ENCODE measurements around the gene FAM20C.

FAM20C gene

GRCh38 chr7:272631-273030 lies 80.3 kb downstream of the FAM20C start:
- DNase-seq (ENCODE audit: low read depth in 2 of 2), result no peak

GRCh38 chr7:273327-273726 lies 81.0 kb downstream of the FAM20C start:
- no peak for DNase-seq (ENCODE audit: low read depth in 2 of 2)

- no peak for DNase-seq (ENCODE audit: low read depth in 2 of 2)
These were observed 81.9 kb downstream of the FAM20C start for GRCh38 chr7:274266-274665.

DNA sequence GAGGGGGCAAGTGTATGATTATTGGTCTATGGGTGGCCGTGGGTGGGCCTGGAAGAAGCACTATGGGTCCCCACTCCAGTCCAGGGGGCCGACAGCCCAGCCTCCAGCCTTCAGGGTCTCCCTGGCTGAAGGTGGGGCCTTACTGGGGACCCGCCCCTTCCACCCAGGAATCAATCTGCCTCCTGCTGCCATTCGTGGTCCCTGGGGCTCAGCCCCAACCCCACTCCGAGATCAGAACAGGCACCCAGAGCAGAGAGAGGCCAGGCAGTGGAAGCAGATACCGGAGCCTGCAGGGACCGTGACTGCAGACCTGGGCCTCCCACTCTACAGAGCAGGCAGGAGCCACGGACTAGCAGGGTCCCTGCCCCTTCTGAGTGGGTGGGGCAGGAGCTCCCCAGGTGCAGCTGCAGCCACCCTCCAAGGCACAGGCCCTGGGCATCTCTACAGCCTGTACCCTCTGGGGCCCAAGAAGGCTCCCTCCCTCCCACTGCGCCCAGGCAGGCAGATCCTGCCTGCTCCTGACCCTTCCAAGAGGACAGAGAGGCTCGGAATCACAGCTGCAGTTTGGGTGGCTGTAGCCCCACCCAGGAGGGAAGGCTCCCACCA lies 84.0 kb downstream of the FAM20C start:
- no peak for DNase-seq (ENCODE audit: low read depth in 2 of 2)

GRCh38 chr7:277228-277627 lies 84.9 kb downstream of the FAM20C start:
- DNase-seq (ENCODE audit: low read depth in 2 of 2), result no peak

DNA sequence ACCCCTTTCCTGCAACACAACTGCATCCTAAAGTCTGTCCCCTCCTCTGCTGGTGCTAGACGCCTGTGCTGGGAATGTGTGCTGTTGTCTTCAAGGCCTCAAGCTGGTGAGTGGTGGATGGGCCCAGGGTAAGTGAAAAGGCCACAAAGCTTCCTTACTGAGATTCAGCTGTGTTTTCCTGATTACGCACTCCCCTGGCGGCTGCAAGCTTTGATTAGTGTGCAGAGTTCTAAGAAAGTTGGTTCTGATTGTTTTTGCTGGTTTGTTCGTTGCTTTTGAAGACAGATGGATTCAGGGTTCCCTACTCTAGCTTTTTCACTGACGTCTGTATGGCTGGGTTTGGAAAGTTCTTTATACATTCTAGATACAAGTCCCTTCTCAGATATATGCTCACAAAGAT lies 85.7 kb downstream of the FAM20C start:
- no peak for DNase-seq (ENCODE audit: low read depth in 2 of 2)

GRCh38 chr7:279821-280220 lies 87.5 kb downstream of the FAM20C start:
- no peak for DNase-seq (ENCODE audit: low read depth in 2 of 2)

- no peak for DNase-seq (ENCODE audit: low read depth in 2 of 2)
These were observed 88.1 kb downstream of the FAM20C start for GRCh38 chr7:280461-280860.

DNA sequence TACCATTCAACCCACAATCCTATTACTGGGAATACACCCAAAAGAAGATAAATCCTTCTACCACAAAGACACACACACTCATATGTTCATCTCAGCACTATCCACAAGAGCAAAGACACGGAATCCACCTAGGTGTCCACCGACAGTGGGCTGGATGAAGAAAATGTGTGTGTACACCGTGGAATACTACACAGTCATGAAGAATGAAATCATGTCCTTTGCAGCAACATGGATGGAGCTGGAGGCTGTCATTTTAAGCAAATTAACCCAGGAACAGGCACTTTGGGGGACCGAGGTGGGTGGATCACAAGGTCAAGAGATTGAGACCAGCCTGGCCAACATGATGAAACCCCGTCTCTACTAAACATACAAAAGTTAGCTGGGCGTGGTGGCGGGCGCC lies 89.3 kb downstream of the FAM20C start:
- DNase-seq (ENCODE audit: low read depth in 2 of 2), result no peak

GRCh38 chr7:282621-283020 lies 90.2 kb downstream of the FAM20C start:
- no peak for DNase-seq (ENCODE audit: low read depth in 2 of 2)

- DNase-seq (ENCODE audit: low read depth in 2 of 2), result no peak
These were observed 92.7 kb downstream of the FAM20C start for GRCh38 chr7:284762-285722.

DNA sequence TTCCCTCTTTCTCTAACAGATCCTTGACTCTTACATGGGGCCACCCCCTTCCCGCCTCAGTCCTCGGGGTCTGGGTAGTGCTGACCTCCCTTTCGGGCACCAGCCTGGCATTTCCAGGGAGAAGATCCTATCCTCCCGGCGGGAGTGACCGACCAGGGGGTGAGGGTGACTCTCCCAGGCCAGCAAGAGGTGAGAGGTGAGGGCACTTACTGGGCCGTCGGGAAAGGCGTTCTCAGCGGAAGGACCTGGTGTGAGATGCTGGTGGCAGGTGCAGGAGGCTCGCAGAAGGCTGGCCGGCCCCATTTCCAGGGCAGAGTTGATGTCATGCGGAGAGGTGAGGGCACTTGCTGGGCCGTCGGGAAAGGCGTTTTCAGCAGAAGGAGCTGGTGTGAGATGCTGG lies 93.4 kb downstream of the FAM20C start:
- DNase-seq (ENCODE audit: low read depth in 2 of 2), result no peak

- DNase-seq (ENCODE audit: low read depth in 2 of 2), result no peak
These were observed 93.9 kb downstream of the FAM20C start for GRCh38 chr7:286266-286665.

DNA sequence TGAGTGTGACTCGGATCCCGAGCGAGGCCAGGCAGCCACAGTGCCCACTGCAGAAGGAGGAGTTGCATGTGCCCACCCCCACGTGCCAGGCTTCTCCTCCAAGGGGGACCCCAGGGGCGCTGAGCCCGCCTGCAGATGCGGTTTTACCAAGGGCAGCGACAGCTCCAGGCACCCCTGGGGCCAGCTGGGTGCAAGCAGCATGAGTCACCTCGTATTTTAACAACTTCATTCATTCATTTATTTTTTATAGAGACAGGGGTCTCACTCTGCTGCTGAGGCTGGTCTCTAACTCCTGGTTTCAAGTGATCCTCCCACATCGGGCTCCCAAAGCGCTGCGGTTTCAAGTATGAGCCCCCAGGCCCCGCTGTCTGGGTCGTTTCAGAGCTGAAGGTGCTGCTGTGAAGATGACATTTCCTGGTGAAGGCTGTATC lies 96.3 kb downstream of the FAM20C start:
- no peak for DNase-seq (ENCODE audit: low read depth in 2 of 2)

DNA sequence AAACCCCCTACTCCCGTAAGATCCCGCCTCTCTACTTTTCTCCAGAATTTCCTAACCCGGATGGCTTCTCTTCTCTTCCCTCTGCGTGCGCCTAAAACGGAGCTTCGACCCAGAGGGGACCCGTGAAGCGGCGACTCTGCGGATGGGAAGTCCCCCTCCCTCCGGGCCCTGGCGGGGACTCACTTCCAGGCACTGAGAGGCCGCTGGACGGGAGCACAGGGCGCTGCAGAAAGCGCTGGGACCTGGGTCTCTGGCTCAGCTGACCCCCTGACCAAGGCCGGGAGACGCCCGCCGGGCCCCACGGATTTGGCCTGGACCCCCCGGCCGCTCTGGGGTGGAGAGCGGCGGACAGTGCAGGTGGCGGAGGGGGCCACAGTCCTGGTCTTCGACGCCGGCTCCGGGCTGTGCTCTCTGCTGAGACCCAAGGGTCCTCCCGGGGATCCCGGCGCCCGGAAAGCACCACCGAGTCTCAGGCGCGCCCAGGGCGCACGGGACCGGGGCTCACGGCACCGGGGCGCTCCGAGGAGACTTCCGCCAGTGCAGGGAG lies 96.9 kb downstream of the FAM20C start:
- DNase-seq (ENCODE audit: low read depth in 2 of 2), result no peak

DNA sequence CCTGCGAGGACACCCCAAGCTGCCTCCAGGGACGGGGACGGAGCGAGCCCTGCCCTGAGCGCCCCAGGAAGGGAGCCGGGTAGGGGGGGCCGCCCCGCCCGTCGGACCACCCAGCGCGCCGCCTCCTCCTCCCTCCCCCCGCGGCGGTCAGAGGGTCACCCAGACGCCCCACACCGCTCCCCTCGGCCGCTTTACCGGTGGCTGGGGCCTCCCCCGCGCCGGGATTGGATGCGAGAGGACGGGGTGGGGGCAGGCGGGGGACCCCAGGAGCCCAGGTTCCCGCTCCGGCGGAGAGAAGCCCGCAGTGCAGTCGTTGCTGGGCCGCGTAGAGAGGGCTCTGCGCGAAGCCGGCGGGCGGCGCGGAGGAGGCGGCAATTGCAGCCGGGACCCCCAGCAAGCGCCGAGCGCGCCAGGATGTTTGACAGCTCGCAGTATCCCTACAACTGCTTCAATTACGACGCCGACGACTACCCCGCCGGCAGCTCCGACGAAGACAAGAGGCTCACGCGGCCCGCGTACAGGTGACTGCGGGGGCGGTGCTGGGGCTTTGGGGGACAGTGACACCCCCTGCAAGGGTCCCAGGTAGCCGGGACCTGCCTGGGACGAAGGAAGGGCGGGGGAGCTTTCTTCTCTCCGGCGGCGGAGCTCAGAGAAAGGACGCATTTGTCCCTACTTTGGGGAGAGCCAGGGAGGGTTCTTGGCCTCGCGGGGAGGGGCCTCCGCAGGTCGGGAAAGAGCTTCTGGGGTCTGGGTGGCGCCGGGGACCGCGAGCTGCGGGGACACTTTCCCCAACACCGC lies 97.6 kb downstream of the FAM20C start, which contains the start of gene FOXL3:
Gene FOXL3 (plus strand): TSS at position 415 of the 798 bp plus-strand sequence. CDS start 0 bp downstream, at position 415.
- no peak for DNase-seq (ENCODE audit: low read depth in 2 of 2)

DNA sequence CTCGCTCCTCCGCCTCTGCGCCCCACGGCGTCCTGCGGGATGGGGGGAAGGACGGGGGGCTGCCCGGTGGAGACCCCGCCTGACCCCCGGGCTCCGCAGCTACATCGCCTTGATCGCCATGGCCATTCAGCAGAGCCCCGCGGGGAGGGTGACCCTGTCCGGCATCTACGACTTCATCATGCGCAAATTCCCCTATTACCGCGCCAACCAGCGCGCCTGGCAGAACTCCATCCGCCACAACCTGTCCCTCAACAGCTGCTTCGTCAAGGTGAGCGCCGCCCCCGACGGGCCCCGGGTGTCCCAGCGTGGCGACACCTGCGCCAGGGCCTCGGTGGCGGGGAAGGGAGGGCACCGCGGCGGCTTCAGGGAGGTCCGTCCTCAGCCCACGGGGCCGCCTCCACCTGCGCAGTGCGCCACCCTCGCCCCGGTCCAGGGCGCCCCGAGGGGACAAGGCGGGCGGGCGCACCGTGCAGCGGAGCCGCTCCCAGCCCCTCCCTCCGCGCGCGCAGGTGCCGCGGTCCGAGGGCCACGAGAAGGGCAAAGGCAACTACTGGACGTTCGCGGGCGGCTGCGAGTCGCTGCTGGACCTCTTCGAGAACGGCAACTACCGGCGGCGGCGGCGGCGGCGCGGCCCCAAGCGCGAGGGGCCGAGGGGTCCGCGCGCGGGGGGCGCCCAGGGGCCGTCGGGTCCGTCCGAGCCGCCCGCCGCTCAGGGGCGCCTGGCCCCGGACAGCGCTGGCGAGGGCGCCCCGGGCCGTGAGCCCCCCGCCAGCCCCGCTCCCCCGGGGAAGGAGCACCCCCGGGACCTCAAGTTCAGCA lies 98.4 kb downstream of the FAM20C start:
- DNase-seq (ENCODE audit: low read depth in 2 of 2), result no peak

- DNase-seq (ENCODE audit: low read depth in 2 of 2), result no peak
These were observed 99.2 kb downstream of the FAM20C start for GRCh38 chr7:291373-292092.

DNA sequence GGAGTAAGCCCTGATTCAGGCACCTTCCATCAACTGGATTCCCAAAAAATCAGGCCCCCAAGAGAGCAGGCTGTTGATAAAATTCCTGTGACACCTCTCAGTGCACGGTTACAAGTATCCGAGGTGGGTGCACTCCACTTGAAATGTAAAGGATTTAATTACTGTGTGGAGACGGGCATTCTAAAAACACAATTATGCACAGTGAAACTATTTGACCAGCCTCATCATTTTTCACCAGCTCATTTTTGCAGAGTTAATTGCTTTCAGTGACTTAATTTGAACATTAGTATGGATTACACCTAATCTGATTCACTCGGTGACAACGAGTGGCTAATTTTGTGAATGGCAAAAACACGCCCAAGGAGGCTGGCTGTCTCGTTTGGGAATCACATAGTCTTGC lies 99.9 kb downstream of the FAM20C start:
- DNase-seq (ENCODE audit: low read depth in 2 of 2), result no peak

DNA sequence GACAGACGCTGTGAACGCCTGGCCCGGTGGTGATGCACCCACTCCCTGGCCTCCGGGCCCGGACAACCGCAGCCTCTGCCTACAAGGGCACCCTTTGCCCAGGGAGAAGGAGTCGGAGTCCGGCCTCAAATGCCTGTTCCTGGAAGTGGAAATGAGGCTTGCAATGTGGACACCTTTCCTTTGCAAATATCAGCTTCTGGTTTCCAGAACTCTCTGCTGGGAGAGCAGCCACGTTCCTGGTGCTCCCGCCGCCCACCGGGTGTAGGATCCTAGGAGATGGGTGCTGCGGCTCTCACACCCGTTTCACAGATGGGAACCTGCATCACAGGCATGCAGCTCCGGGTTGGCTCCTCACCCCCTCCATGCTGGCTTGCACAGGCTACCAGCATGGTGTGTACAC lies 100.5 kb downstream of the FAM20C start:
- DNase-seq (ENCODE audit: low read depth in 2 of 2), result no peak

All from stimulated activated CD4-positive, alpha-beta T cell treated with anti-CD3 and anti-CD28 coated beads, Interleukin-4, amount 100 ng/mL, for 48 hours (primary cell).